Right lung (tissue), 5 donors: ENCODE results near the gene MSH6. TPM values are rescaled to one million over a fixed set of nuclear protein-coding genes. Genes with fewer than 3 reads are reported as not detected.
A peak's percentile ranks its signal among the peaks of the same experiment; 100 is the strongest.

ENCODE experiments used
- DNase-seq, 2 donors: peaks; one replicate each; pipeline ENCODE4 v3.0.0-alpha.2; 2013
- polyA plus RNA-seq, 5 donors: library from polyadenylated mRNA; unstranded; fragments of 120-200 nt; gene quantifications; one replicate each; pipeline versions ENCODE4 v1.2.1 to v1.2.3, GENCODE V29; 2013; ENCODE audit warnings: inconsistent platforms in 1 of 5, low replicate concordance in 1 of 5; ENCODE audit not compliant: insufficient read length in 5 of 5, insufficient read depth in 1 of 5

The MSH6 gene
- polyA plus RNA-seq, 5 donors, result 67.3 to 91.1 (median 71.2) TPM

- DNase-seq, result no peak
Measured at GRCh38 chr2:47777277-47777937, 5.5 kb upstream of the MSH6 start.

GRCh38 chr2:47778698-47779425, 4.1 kb upstream of the MSH6 start:
- DNase-seq, result no peak

GRCh38 chr2:47779426-47779790, 3.5 kb upstream of the MSH6 start:
- no peak for DNase-seq

GRCh38 chr2:47782381-47782670, 619 bp upstream of the MSH6 start:
- DNase-seq, result no peak

- peak; percentile 74 to 76 for DNase-seq
Measured at GRCh38 chr2:47783486-47784351, 774 bp downstream of the MSH6 start.

- no peak for DNase-seq
Measured at GRCh38 chr2:47784352-47784851, 1.5 kb downstream of the MSH6 start.

- DNase-seq, result no peak
Measured at GRCh38 chr2:47785986-47786385, 3.0 kb downstream of the MSH6 start.

- DNase-seq, result no peak
Measured at GRCh38 chr2:47796090-47796697, 13.2 kb downstream of the MSH6 start.

- DNase-seq, result no peak
Measured at GRCh38 chr2:47798631-47799030, 15.7 kb downstream of the MSH6 start.

GRCh38 chr2:47799031-47799609, 16.2 kb downstream of the MSH6 start:
- no peak for DNase-seq

- DNase-seq, result no peak
Measured at GRCh38 chr2:47801118-47801517, 18.2 kb downstream of the MSH6 start.

GRCh38 chr2:47803363-47803762, 20.4 kb downstream of the MSH6 start:
- DNase-seq, result no peak

GRCh38 chr2:47803770-47804169, 20.8 kb downstream of the MSH6 start:
- DNase-seq, result no peak

GRCh38 chr2:47805850-47806249, 22.9 kb downstream of the MSH6 start:
- no peak for DNase-seq

GRCh38 chr2:47808614-47809013, 25.7 kb downstream of the MSH6 start:
- DNase-seq, result no peak

GRCh38 chr2:47809903-47810302, 27.0 kb downstream of the MSH6 start:
- no peak for DNase-seq

GRCh38 chr2:47810850-47811249, 27.9 kb downstream of the MSH6 start:
- DNase-seq, result no peak

- DNase-seq, result no peak
Measured at GRCh38 chr2:47811668-47812067, 28.7 kb downstream of the MSH6 start.

- no peak for DNase-seq
Measured at GRCh38 chr2:47815764-47816163, 32.8 kb downstream of the MSH6 start.

- DNase-seq, result no peak
Measured at GRCh38 chr2:47818777-47819176, 35.8 kb downstream of the MSH6 start.

GRCh38 chr2:47819834-47820233, 36.9 kb downstream of the MSH6 start:
- DNase-seq, result no peak

GRCh38 chr2:47822518-47822917, 39.6 kb downstream of the MSH6 start:
- no peak for DNase-seq
